Measurements from ENCODE around the gene LEMD2.

DNA sequence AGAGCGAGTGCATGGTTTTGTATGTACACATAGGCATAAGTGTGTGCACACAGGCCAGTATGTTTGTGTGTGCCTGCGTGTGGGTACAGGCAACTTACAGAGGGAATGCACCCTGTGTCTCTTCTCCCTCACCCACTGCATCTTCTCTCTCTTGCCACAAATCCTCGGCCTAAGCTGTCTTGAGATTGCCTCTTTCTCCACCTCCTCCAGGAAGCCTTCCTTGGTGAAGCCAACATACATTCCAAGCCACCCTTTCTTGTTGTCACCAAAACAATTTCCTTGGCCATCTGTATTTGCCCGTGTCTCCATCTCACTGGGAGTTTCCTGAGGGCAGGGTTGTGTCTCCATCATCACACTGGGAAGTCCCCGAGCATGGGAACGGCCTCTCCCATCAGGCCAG lies 44.7 kb upstream of the LEMD2 start:
- TF ChIP-seq EZH2 (IDR thresholded peaks at IDR 0.05; ENCODE audit: borderline replicate concordance, low read depth, low read length, severe bottlenecking) (no peak), POLR2AphosphoS5 (IDR thresholded peaks at IDR 0.05; ENCODE audit: insufficient read depth, low read depth, low read length) (no peak)
